NCI-H2081 treated with DMSO at 0.1 percent for 48 hours (cell line): Measurements from ENCODE around the gene MED9.

ENCODE experiments used
- DNase-seq: peaks from one replicate; lab custom pipeline; 2025; lab: John Stamatoyannopoulos, UW

Gene MED9

GRCh38 chr17:17538417-17539391, 61.9 kb downstream of the MED9 start:
- peak; percentile 86 for DNase-seq

DNA sequence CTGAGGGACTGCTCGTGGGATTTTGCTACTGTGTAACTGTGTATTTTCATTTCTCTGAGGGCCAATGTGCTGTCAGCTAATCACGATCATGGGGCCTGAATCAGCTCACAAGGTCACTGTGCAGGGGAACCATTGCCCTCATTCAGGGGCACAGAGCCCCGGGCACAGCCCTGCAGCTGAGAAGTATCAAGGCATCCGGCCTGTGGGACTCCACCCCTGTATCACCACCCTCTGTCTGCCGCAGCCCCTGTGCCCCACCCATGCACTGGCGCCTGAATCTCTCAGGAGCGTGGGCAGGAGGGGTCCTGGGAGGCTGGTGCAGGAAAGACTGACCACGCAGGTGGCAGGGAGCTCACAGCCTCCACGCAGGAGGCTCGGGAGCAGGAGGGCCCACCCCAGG, 62.8 kb downstream of the MED9 start:
- DNase-seq: no peak

DNA sequence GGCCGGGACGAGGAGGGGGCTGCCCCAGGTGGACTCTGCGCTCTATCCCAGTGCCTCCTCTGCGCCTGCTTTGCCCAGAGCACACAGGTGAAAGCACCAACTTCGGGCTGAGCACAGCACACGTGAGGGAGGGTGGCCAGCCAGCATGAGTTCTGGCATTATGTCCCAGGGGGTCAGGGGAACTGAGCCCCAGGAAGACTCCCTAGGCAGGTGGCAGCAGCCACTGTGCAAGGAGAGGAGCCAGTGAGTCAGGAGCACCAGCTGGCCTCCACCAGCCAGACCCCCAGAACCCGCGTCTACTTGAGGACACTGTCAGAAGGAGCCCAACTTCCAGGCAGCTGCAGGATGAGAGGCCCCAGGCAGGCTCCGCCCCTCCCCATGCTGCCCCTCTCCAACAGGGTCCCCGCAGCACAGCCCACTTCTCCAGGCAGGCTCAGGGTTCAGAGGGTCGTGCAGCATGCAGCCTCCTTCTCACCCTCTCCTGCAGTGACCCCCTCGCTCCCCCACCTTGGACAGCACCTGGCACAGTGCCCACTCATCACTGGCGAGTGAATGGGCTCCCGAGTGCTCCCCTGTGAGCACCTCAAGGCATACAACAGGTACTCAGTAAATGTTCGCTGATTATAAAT, 63.6 kb downstream of the MED9 start:
- DNase-seq: no peak

DNA sequence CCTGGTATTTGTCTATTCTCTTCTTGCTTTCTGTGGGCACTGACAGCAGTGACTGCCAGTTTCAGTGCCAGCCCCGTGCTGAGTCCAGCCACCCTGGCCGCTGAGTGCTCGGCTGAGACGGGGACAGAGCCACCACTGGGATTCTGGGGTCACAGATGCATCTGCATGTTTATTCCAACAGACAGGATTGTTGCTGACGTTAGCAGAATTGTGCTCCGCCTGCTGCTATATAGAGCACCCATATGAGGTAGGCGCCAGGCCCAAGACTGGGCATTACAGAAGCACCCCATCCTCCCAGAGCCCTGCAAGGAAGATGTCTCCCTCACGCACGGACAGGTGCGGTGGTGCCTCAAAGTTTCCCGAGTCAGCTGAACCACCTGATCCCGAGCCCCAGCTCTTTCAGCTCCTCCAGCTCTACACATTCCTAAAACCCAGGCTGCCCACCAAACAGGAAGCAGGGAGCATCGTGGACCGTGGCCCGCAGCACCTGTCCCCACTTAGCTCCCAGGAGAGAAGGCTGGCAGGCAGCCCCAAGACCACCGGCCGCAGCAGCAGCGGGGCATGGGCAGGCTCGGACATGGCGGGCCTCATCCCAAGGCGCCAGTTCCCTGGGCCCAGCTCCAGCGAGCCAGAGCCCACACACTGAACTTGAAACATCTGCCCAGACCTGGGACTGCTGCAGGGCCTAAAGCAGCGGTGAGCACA, 64.3 kb downstream of the MED9 start:
- no peak for DNase-seq

DNA sequence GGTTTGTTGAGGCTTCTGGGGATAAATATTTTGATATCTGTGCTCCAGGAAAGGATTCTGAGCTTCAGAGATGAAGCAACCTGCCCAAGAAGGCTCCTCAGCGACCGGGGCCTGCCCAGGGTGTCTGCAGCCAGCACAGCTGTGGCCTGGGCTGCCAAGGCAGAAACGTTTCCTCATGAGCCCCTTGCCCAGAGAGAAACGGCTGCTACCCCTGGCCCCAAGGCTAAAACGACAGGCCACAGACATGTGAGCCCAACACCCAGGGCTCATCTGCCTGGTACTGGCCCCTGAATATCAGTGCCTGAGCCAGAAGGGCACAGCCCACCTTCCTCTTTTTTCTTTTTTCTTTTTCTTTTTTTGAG, 64.8 kb downstream of the MED9 start:
- DNase-seq: no peak
